ENCODE data around the gene GGTA1.
"Not testable (repeated sequence)": the region's sequence is repeated elsewhere in the genome, so short reads cannot be mapped to it uniquely, and the experiment has no call there.

GGTA1 gene

GRCh38 chr9:121455527-121456239 is 44.0 kb downstream of the GGTA1 start:
- peak; percentile 10 for DNase-seq

GRCh38 chr9:121454972-121455371 is 44.7 kb downstream of the GGTA1 start:
- no peak for DNase-seq

- DNase-seq, result no peak
Measured at GRCh38 chr9:121453232-121453892, 46.3 kb downstream of the GGTA1 start.

- no peak for DNase-seq
Measured at GRCh38 chr9:121452085-121452484, 47.6 kb downstream of the GGTA1 start.

GRCh38 chr9:121451586-121451985 is 48.1 kb downstream of the GGTA1 start:
- DNase-seq, result no peak

- no peak for DNase-seq
Measured at GRCh38 chr9:121450241-121450640, 49.4 kb downstream of the GGTA1 start.

GRCh38 chr9:121449786-121450185 is 49.9 kb downstream of the GGTA1 start:
- DNase-seq, result no peak

GRCh38 chr9:121447321-121447834 is 52.3 kb downstream of the GGTA1 start:
- DNase-seq, result peak; percentile 89

GRCh38 chr9:121445986-121446385 is 53.7 kb downstream of the GGTA1 start:
- no peak for DNase-seq

GRCh38 chr9:121443981-121444380 is 55.7 kb downstream of the GGTA1 start:
- DNase-seq, result no peak

- DNase-seq, result no peak
Measured at GRCh38 chr9:121441165-121441564, 58.5 kb downstream of the GGTA1 start.

GRCh38 chr9:121439711-121440664 is 59.7 kb downstream of the GGTA1 start:
- peak; percentile 14 for DNase-seq

GRCh38 chr9:121439016-121439415 is 60.6 kb downstream of the GGTA1 start:
- no peak for DNase-seq

GRCh38 chr9:121437891-121438290 is 61.8 kb downstream of the GGTA1 start:
- DNase-seq, result no peak

GRCh38 chr9:121437046-121437445 is 62.6 kb downstream of the GGTA1 start:
- not testable (repeated sequence) for DNase-seq

- peak; percentile 59 for DNase-seq
Measured at GRCh38 chr9:121434969-121435368, 64.7 kb downstream of the GGTA1 start.

- DNase-seq, result no peak
Measured at GRCh38 chr9:121427899-121428298, 71.7 kb downstream of the GGTA1 start.

GRCh38 chr9:121424024-121424432 is 75.6 kb downstream of the GGTA1 start:
- no peak for DNase-seq

- DNase-seq, result no peak
Measured at GRCh38 chr9:121411993-121412392, 87.7 kb downstream of the GGTA1 start.

- DNase-seq, result no peak
Measured at GRCh38 chr9:121405899-121406298, 93.7 kb downstream of the GGTA1 start.
